NK-92 treated with Interleukin-12 subunit alpha and Interleukin-12 subunit beta, amount 100 ng/mL, for 24 hours (cell line): Measurements from ENCODE around the gene PTPRN2.
"Not testable (repeated sequence)": the region's sequence is repeated elsewhere in the genome, so short reads cannot be mapped to it uniquely, and the experiment has no call there.

Experiments
- DNase-seq: peaks from one replicate; lab custom pipeline; 2025; lab: John Stamatoyannopoulos, UW

The PTPRN2 gene

DNA sequence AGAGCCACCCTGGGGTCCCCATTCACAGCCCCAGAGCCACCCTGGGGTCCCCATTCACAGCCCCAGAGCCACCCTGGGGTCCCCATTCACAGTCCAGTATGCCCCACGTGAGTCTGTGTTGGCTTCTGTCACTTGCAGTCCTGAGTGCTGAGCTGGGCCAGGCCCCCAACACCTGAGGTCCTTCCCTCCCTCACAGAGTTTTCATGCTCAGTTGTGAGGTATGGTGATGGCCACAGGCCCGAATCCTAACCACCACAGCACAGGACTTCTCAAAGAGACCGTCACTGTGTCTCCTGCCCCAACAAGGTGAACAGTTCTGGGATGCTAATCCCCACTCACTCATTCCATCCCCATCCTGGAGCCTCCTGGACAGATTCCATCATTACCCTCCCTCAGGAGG is 239.2 kb downstream of the PTPRN2 start:
- no peak for DNase-seq

DNA sequence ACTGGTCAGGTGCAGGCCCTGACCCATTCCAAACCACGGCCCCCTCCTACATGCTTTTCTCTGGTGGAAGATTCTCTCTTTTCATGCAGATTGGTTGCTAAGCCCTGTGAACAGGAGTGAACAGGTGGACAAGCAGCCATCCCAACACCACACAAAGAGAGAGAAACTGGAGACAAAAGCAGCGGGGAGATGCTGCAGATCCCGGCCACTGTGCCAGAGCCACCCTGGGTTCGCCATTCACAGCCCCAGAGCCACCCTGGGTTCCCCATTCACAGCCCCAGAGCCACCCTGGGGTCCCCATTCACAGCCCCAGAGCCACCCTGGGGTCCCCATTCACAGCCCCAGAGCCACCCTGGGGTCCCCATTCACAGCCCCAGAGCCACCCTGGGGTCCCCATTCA is 239.6 kb downstream of the PTPRN2 start:
- not testable (repeated sequence) for DNase-seq

DNA sequence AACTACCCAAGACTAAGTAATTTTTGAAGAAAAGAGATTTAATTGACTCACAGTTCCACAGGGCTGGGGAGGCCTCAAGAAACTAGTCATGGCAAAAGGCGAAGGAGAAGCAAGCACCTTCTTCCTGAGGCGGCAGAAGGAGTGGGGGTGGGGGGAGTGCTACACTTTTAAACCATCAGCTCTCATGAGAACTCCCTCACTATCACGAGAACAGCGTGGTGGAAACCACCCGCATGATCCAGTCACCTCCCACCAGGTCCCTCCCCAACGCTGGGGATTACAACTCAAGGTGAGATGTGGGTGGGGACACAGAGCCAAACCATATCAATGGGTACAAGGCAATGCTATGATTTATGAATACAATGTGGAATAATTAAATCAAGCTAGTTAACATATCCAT is 241.9 kb downstream of the PTPRN2 start:
- DNase-seq = no peak

DNA sequence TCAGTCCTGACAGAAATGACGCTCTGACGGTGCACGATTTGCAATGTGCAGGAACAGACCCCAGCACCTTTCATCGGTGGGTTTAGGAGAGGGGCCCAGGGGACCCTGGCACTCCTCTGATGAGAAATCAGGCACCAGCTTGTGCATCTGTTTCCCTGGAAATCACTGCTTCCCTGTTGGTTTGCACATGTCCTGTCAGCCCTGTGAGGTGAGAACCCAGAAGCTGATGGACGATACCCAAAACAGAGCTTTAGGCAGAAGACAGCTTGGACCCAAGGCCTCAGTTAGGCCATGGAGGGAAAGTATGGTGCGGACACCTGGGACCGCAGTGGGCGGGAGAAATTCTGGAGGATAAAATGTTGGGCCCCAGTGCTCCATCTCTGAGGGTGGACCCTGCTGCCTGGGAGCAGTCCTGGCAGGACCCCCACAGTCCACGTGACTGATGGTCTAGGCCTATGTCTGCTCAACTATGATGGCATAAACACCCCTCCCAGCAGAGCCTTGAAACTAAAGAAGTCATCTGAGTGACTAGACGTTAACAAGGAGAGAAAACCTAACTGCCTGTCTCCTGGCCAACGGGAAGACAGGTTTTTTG is 242.8 kb downstream of the PTPRN2 start:
- no peak for DNase-seq

DNA sequence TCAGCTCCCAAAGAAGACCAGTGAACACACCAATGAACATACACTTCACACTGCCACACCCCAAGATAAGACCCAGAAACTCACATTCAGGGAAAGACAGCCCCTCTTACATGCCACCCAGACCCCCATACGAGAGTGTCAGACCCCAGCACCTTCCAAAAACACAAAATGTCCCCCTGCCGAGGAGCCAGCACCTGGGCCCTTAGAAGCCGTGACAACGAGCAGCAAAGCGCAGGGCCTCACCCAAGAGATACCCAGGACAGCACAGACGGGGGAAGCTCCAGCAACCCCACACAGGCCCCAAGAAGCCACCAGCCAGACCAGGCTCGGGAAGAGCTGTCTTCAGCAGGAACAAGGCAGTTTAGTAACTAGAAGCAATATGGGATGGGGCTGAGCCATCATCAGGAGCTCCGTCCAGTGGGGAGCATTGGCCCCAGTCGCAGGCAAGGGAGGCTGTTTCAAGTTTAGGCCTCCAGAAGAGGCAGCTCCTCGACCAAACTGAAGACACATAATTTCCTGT is 243.6 kb downstream of the PTPRN2 start:
- DNase-seq = no peak

DNA sequence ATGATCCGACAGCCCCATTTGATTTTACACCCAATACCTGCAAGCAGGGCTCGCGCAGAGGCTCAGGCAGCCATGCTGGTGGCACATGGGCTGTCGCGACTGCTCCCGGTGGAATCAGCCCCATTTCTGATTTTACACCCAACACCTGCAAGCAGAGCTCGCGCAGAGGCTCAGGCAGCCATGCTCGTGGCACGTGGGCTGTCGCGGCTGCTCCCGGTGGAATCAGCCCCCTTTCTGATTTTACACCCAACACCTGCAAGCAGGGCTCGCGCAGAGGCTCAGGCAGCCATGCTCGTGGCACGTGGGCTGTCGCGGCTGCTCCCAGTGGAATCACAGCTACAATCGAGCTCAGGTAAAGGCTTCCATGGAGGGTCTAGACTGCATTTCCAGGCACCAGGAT is 244.1 kb downstream of the PTPRN2 start:
- DNase-seq = no peak

DNA sequence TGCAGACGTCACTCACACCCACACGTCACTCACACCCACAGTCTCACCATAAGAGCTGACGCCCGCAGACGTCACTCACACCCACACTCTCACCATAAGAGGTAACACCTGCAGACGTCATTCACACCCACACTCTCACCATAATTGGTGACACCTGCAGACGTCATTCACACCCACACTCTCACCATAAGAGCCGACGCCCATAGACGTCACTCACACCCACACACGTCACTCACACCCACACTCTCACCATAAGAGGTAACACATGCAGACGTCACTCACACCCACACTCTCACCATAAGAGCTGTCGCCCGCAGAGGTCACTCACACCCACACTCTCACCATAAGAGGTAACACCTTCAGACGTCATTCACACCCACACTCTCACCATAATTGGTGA is 246.5 kb downstream of the PTPRN2 start:
- DNase-seq = not testable (repeated sequence)

DNA sequence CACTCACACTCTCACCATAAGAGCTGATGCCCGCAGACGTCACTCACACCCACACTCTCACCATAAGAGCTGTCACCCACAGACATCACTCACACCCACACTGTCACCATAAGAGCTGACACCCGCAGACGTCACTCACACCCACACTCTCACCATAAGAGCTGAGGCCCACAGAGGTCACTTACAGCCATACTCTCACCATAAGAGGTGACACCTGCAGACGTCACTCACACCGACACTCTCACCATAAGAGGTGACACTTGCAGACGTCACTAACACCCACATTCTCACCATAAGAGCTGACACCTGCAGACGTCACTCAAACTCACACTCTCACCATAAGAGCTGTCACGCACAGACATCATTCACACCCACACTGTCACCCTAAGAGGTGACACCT is 250.7 kb downstream of the PTPRN2 start:
- DNase-seq = not testable (repeated sequence)

DNA sequence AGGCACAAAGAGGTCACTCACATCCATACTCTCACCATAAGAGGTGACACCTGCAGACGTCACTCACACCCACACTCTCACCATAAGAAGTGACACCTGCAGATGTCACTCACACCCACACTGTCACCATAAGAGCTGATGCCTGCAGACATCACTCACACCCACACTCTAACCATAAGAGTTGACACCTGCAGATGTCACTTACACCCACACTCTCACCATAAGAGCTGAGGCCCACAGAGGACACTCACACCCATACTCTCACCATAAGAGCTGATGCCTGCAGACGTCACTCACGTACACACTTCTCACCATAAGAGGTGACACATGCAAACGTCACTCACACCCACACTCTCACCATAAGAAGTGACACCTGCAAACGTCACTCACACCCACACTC is 255.1 kb downstream of the PTPRN2 start:
- DNase-seq = not testable (repeated sequence)

DNA sequence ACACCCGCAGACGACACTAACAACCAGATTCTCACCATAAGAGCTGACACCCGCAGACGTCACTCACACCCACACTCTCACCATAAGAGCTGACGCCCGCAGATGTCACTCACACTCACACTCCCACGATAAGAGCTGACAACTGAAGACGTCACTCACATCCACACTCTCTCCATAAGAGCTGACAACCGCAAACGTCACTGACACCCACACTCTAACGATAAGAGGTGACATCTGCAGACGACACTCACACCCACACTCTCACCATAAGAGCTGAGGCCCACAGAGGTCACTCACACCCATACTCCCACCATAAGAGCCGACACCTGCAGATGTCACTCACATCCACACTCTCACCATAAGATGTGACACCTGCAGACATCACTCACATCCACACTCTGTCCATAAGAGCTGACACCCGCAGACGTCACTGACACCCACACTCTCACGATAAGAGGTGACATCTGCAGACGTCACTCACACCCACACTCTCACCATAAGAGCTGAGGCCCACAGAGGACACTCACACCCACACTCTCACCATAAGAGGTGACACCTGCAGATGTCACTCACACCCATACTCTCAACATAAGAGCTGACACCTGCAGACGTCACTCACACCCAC is 255.7 kb downstream of the PTPRN2 start:
- not testable (repeated sequence) for DNase-seq

DNA sequence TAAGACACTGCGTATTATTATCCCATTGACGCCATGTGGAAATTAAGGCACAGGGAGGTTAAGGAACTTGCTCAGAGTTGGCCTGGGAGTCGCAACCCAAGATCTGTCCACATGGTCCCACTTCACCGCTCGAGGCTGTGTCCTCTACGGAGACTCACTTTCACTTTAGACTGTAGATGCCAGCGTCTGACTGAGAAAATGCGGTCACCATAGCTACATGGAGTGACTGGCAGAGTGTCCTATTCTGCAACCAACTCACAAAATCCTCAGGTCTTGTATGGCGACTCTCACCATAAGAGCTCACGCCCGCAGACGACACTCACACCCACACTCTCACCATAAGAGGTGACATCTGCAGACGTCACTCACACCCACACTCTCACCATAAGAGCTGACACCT is 257.9 kb downstream of the PTPRN2 start:
- DNase-seq = no peak

DNA sequence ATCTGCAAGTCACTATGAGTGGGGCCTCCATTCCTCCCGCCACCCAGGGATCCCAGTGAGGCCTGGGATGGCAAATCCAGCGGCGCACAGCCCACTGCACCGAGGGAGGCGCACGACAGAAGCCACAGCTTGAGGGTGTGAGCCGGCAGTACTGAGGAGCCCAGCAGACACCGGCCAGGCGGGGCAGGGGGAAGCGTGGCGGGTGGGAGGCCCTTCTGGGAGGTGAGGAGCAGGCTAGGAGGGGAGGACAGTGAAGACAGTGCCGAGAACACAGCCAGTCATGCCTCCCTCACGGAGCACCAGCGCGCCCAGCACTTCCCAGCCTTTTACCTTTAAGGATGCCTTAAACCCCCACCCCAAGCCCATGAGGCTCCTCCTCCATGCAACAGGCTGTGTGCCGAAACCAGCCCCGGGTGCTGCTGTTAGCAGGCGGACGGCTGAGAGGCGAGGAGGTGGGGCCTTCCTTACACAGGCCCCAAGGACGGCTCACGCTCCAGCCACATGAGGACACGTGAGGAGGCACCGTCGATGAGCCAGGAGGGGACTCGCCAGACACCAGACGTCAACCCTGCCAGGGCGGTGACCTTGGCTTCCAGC is 258.5 kb downstream of the PTPRN2 start:
- DNase-seq = no peak

DNA sequence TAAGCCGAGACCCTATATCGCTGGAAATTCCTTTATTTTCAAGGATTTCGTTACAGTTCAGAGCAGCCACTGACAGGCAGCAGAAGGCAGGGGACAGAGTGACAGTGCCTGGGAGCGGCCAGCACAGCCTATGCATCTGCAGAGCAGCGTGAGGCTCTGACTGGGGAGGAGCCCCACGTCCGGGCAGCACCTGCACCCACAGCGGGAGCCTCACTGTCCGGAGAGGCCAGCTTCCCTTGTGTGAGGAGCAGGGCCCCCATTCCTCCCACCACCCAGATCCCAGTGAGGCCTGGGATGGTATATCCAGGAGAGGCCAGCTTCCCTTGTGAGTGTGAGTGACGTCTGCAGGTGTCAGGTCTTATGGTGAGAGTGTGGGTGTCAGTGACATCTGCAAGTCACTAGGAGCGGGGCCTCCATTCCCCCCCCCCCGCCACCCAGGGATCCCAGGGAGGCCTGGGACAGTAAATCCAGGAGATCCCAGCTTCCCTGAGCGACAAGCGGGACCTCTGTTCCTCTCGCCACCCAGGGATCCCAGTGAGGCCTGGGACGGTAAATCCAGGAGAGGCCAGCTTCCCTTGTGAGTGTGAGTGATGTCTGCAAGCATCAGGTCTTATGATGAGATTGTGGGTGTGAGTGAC is 259.1 kb downstream of the PTPRN2 start:
- DNase-seq = no peak

DNA sequence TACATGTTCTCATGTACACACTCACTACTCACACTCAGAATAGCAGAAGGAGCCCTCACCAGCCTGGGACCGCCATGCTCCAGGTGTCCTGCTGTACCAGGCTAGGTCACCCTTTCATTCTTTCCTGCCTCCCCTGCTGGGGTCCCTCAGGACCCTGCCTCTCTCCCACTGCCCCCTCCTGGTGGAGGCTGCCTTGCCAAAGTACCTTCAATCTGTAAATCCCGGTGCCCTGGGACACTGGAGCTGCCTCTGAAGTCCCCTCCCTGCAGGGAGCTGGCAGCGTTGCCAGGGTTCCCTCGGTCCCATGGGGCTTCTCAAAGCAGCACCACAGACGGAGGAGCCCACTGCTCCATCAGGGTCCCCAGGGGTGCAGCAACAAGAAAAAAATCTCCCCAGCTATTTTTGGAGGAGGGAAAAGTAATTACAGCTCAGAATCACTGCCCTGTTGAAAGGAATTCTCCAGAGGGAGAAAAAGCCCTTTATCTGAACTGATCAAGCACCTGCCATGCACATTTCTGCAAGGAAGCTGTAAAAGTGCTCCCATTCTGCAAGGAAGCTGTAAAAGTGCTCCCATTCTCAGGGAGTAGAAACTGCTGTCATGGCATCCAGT is 259.9 kb downstream of the PTPRN2 start:
- DNase-seq = no peak

DNA sequence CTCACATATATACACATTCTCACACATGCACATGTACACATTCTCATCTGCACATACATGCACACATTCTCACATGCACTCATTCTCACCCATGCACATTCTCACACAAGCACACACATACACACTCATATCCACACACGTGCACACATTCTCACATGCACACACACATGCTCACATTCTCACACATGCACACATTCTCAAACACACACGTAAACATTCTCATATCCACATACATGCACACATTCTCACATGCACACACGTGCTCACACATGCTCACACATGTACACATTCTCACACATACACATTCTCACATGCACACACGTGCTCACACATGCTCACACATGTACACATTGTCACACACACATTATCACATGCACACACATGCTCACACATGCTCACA is 260.6 kb downstream of the PTPRN2 start:
- no peak for DNase-seq

DNA sequence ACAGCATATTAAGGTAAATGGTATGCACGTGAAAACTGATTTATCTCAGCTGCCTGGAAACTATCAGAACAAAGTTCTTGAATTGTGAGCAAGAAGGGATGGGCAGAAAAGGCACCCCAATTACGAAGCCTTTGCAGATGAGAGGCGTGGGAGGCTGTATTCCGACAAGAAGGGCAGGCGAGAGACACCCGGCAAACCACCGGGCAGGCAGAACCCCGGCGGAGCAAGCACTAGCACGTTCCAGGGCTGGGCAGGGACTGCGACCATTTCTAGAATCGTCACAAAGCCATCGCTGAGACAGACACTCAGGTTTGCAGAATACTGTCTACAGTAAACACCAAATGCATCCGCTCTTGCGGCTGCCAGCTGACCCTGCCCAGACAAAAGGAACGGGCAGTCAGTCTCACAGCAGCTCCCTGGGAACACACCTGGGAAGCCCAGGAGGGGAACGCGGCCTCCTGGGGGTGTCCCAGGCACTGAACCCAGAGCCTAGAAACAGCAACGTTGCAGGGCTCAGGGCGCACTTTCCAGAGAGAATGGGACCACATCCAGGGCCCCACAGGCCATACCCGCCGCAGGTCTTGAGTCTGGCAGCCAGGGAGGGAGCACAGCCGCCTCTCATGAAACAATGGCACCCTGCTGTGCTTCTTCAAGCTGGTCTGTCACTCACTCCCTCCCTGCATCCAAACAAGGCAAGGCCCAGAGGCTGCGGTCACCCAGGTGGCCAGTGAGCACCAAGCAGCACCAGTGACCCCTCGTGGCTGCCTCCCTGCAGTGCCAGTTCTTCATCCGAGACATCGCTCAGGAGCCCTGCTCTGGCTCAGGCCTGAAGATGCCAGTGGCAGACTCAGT is 261.9 kb downstream of the PTPRN2 start:
- DNase-seq = no peak

DNA sequence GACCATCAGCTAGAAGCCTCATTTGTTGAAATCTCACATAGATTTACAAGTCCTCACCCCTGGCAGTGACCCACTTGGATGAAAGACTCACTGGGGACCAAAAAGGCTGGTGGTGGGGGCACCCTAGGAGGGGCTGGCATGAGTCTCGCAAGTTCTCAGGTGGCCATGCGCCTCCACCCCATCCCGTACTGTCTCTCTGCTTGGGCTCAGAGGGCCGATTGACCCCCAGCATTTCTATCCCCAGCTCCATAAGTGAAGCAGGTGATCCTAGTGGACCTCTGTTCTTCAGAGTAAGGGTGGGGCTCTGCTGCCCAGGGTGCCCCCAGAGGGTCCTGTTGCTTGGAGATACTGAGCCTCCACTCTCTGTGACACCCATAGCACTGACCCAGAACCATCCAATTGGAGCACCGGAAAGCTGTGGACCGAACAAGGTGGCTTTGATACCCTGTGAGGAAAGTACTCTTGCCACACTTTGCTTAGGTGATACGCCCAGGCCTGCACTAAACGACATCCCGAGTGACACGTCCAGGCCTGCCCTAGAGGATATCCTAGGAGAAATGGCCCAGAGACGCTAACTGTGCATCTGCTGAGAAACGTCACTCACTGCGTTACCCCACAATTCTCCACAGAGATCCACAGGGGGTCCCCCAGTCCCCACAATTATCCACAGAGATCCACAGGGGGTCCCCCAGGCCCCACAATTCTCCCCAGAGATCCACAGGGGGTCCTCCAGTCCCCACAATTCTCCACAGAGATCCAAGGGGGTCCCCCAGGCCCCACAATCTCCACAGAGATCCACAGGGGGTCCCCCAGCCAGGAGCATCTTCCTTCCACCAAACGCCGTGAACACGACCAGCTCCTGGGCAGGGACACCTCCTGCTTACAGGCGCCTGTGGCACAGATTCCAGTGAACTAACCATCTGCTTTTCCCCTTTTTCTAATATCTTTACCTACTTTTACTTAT is 262.9 kb downstream of the PTPRN2 start:
- DNase-seq = no peak

DNA sequence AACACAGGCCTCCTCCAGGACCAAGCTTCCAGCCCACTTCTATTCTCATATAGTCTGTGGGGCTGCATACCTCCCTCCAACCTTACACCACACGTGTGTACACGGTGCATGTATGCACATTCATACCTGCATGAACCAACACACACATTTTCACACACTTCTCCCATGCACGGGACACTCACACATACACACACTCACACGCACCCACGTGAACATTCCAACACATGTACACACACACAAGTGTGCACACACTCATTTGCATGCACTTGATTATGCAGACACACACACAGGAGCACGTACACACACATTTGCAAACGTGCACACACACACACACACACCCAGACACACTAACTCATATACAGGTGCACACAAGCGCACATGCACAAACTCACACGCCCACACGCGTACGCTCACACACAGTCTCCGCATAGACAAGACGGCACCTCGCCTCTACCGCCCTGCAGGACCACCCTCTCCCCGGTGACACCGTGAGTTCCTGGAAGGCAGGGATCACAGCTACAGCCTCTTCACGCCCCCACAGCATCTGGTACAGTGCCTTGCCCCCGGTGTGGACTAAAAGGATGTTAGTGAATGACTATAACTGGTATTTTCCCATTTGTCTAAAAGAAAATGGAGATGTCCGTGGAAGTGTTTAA is 263.8 kb downstream of the PTPRN2 start:
- DNase-seq = no peak

DNA sequence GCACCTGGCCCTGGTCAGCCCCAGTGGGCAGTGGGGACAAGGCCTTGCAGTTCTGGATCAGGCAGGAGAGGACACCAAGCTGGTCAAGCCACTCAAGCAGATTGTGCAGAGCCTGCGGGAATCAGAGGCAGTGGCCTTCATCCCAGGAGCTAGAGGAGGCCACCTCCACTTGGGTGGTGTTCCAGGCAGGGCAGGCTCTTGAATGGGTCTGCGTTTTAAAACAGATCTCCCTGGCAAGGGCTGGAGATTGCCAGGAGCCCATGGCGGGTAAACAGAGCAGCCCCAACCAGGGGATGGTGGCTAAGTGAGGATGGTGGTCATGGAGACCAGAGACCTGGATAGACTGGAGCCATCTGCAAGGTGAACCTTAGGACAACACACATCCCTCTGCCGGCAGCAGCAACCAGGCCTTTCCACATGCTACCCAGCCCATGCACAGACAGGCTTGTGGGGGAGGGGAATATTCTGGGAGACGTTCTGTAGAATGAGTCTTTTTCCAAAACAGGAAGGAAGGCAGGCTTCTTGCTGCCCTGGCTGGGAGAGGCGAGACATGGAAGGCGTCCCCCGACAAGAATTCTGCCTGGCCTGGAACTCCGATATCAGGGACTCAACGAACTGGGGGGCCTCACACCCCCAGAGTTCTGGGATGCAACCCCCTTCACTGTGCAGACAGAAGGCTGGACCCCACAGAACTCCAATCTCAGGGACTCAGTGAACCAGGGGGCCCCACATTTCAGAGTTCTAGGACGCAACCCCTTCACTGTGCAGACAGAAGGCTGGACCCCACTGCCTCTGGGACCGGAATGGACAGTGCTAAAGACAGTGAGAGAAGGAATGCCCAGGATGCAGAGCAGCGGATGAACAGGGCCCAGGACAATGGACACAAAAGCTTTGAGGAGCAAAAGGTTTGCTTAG is 264.8 kb downstream of the PTPRN2 start:
- DNase-seq = no peak
